Activated CD8-positive, alpha-beta T cell treated with anti-CD3 and anti-CD28 coated beads, Interleukin-2, amount 10 ng/mL, durations not matched to agents 7 days and 5 days (primary cell): ENCODE results near the gene PDE6D. TPM values are rescaled to one million over a fixed set of nuclear protein-coding genes. Genes with fewer than 3 reads are reported as not detected.
"Not testable (repeated sequence)": the region's sequence is repeated elsewhere in the genome, so short reads cannot be mapped to it uniquely, and the experiment has no call there.

Experiments
- ATAC-seq: fragments of 150-1000 bp; cut with Tn5 transposase; one replicate; pipeline ENCODE4 v1.10.0; 2021; ENCODE audit warnings: moderate library complexity
- CTCF ChIA-PET: fragments of 350-600 bp; sonication (Branson Sonifier 250); formaldehyde crosslinking; loops from one replicate; lab custom pipeline; 2021; ENCODE audit warnings: antibody characterized with exemption; lab: Charles Lee
- POLR2A ChIA-PET: fragments of 350-600 bp; sonication (Branson Sonifier 250); formaldehyde crosslinking; loops from one replicate; lab custom pipeline; 2021; ENCODE audit warnings: antibody characterized with exemption; lab: Charles Lee
- DNase-seq: peaks from one replicate; pipeline ENCODE4 v3.0.0-alpha.2; 2020
- H3K27ac Mint-ChIP-seq: one replicate; pipeline ENCODE4 v1.8.0; 2021; ENCODE audit warnings: mild to moderate bottlenecking, mixed read lengths
- H3K27me3 Mint-ChIP-seq: one replicate; pipeline ENCODE4 v1.8.0; 2021; ENCODE audit warnings: low read depth, mixed read lengths
- H3K36me3 Mint-ChIP-seq: one replicate; pipeline ENCODE4 v1.8.0; 2021; ENCODE audit warnings: low read depth, mixed read lengths
- H3K4me1 Mint-ChIP-seq: one replicate; pipeline ENCODE4 v1.8.0; 2021; ENCODE audit warnings: low read depth, mixed read lengths
- H3K4me3 Mint-ChIP-seq: one replicate; pipeline ENCODE4 v1.8.0; 2021; ENCODE audit warnings: mild to moderate bottlenecking, mixed read lengths
- H3K9me3 Mint-ChIP-seq: one replicate; pipeline ENCODE4 v1.8.0; 2022; ENCODE audit warnings: mixed read lengths; ENCODE audit not compliant: insufficient read depth
- total RNA-seq, 2 experiments: library from RNA; stranded (reverse); gene quantifications; one replicate each; pipeline ENCODE4 v1.2.3, GENCODE V29; 2021

The PDE6D gene
- total RNA-seq, 2 experiments from 2014 or later = 31.9 to 35.1 TPM

DNA sequence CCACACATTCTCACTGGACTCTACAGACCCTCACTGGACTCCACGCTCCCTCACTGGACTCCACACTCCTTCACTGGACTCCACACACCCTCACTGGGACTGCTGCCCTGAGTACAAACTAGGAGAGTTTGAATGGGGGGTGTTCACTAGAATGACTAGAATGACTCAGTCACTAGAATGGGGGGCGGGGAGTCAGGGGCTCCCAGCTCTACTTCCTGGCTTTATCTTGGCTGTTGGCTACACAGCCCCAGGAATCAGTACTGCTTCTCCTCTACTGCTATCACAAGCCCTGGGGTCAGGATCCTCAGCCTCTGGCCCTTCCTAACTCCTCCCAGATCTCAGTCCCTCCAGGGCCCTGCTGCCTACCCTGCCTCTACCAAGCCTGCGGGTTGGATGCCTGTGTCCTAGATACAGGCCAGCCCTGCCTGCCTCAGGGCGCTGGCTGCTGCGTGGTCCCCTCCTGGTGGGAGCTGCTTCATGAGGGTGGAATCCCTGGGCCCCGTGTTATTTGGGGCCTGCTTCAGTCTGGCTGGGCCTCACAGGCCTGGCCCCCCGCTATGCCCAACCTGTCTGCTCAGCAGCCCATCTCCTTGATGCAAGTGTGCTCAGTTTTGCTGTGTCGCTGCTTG, 65.0 kb downstream of the PDE6D start:
- no peaks in the 10 kb centered on the region for H3K9me3 Mint-ChIP-seq
- H3K27me3 Mint-ChIP-seq = peaks cover 1% of the 10 kb centered on the region
- peak overlapping the region; percentile 54 for H3K27ac Mint-ChIP-seq
- peaks cover 35% of the 10 kb centered on the region for H3K4me1 Mint-ChIP-seq
- no peak overlapping the region for H3K4me3 Mint-ChIP-seq
- DNase-seq (no peak), ATAC-seq (no peak)
- H3K36me3 Mint-ChIP-seq = peaks cover 30% of the 10 kb centered on the region
- ChIA-PET CTCF (interaction anchor here (0.7 to 9.6 kb wide), 14 partner anchors 9 to 199 kb away, joined by 3 to 648 read pairs (median 7); no protein-coding TSS in a partner anchor), POLR2A (interaction anchor here (1.3 to 6.6 kb wide), 6 partner anchors 8 to 103 kb away, joined by 3 to 75 read pairs (median 4); partner anchors contain the start of gene PTMA)

DNA sequence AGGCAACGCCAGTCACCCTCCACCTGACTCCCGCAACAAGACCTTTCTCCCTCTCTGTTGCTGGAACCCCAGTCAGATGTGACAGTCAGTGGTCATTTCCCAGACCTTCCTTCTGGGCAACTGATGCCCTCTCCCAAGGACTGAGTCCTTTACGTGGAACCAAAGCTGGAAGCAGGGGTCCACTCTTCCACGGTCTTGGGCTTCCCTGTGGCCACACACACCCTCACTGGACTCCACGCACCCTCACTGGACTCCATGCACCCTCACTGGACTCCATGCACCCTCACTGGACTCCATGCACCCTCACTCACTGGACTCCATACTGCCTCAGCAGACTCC, 65.6 kb downstream of the PDE6D start:
- Mint-ChIP-seq H3K9me3 (no peaks in the 10 kb centered on the region), H3K4me1 (peaks cover 35% of the 10 kb centered on the region), H3K27me3 (peaks cover 1% of the 10 kb centered on the region), H3K36me3 (peaks cover 35% of the 10 kb centered on the region), H3K27ac (no peak overlapping the region), H3K4me3 (no peak overlapping the region)
- DNase-seq (no peak), ATAC-seq (no peak)
- POLR2A ChIA-PET = interaction anchor here (0.6 to 6.6 kb wide), 5 partner anchors 9 to 103 kb away, joined by 3 to 75 read pairs (median 8); no protein-coding TSS in a partner anchor
- CTCF ChIA-PET = interaction anchor here (0.7 to 9.6 kb wide), 20 partner anchors 10 to 1207 kb away, joined by 3 to 648 read pairs (median 8); partner anchors contain the start of genes COPS7B and PDE6D

DNA sequence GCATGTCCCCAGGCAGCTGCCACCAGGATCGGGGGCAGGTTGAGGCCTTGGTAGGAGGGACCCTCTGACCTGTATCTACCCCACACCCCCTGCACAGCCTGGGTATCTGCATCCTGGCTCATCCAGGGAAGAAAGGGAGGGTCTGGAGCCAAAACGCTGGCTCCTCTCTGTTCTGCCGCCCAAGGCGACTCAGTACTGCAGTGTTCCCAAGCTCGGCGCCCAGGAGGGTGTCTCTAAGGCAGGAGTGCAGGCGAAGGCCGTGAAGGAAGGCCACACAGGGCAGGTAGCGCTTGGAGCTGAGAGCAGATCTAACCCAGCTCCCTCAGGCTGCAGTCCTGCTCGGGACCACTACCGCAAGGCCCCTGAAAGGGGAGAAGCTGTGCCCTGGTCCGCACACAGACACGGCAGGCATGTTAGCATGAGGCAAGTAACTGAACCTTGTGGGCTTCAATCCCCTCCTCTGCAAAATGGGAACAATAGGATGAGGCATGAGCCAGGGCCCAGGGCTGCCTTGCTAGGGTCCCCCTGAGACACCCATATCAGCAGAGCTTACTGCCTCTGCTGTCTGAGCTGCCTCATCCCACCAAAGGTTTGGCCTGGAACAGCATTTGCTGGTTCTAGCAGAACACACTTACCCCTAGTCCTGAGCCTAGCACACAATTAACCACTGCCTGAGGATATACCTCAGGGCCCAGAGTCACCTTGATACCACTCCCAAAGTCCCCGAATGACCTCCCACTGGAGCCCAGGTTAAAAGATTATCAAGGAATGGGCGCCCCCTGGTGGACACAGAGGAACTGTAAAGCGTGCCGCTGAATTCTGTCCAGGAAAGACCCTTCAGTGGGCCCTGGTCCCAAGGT, 66.2 kb downstream of the PDE6D start:
- DNase-seq = peak; percentile 85
- ATAC-seq = peak; percentile 19
- Mint-ChIP-seq H3K4me1 (peaks cover 35% of the 10 kb centered on the region), H3K4me3 (no peak overlapping the region), H3K9me3 (no peaks in the 10 kb centered on the region), H3K27me3 (peaks cover 1% of the 10 kb centered on the region), H3K27ac (peak overlapping the region; percentile 62), H3K36me3 (peaks cover 37% of the 10 kb centered on the region)
- CTCF ChIA-PET = interaction anchor here (0.6 to 9.6 kb wide), 40 partner anchors 10 to 1206 kb away, joined by 3 to 648 read pairs (median 6); partner anchors contain the start of genes COPS7B and PDE6D
- POLR2A ChIA-PET = interaction anchor here (0.6 to 6.6 kb wide), 8 partner anchors 8 to 102 kb away, joined by 3 to 75 read pairs (median 7); no protein-coding TSS in a partner anchor

DNA sequence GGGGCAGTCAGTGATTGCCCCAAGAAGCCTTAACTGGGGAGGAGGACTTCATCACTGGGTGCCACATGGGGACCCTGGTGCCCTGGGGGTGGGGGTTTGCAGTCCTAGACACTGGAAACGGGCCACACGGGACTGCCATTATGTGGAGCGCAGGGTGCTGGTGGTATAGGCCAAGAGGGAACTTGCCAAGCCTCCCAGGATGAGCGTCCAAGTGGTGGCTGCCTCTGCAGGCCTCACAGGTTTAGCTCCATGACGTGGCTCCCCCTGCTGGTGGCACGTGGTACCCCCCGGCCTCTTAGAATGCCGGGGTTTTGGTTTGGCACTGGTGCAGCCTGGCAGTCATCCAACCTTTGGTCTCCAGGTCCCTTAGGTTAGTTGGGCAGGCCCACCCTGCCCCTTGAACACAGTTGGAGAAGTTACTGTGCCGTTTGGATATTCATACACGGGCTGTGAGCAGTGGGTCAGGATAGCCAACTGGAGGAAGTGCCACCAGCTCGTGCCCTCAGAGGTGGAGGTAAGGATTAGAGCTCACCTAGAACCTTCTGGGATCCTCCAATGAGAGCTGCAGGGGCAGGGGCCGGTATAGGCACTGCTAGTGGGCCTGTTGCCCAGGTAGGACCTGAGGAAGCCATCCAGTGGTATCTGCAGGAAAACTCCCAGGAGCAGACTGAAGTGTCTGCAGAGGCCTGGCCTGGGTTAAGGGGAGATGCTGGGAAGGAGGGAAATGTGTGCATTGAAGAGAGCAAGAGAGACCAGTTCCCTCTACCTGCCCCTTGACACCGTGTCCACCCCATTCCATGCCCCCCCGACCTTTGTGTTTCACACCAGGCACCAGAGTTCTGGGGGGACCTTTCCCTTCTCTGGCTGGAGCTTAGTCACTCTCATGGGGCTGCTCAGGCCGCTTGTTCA, 67.1 kb downstream of the PDE6D start:
- peak; percentile 92 for DNase-seq
- Mint-ChIP-seq H3K27ac (peak overlapping the region; percentile 94), H3K27me3 (no peaks in the 10 kb centered on the region), H3K4me3 (peak overlapping the region; percentile 63), H3K9me3 (no peaks in the 10 kb centered on the region), H3K36me3 (peaks cover 44% of the 10 kb centered on the region), H3K4me1 (peaks cover 35% of the 10 kb centered on the region)
- POLR2A ChIA-PET = interaction anchor here (0.6 to 6.6 kb wide), 9 partner anchors 7 to 101 kb away, joined by 3 to 75 read pairs (median 6); no protein-coding TSS in a partner anchor
- peak; percentile 18 for ATAC-seq
- CTCF ChIA-PET = interaction anchor here (0.6 to 9.6 kb wide), 42 partner anchors 8 to 250 kb away, joined by 3 to 648 read pairs (median 5); partner anchors contain the start of genes COPS7B and NCL

GRCh38 chr2:231713406-231713729, 67.7 kb downstream of the PDE6D start:
- POLR2A ChIA-PET = interaction anchor here (0.6 to 6.6 kb wide), 7 partner anchors 34 to 101 kb away, joined by 3 to 75 read pairs (median 9); no protein-coding TSS in a partner anchor
- Mint-ChIP-seq H3K4me3 (peak overlapping the region; percentile 63), H3K27ac (peak overlapping the region; percentile 94), H3K4me1 (peaks cover 35% of the 10 kb centered on the region), H3K36me3 (peaks cover 45% of the 10 kb centered on the region)
- H3K27me3 Mint-ChIP-seq, DNase-seq, H3K9me3 Mint-ChIP-seq, ATAC-seq: not testable (repeated sequence)
- CTCF ChIA-PET = interaction anchor here (0.6 to 9.6 kb wide), 28 partner anchors 9 to 250 kb away, joined by 3 to 648 read pairs (median 9); partner anchors contain the start of genes COPS7B and NCL

- peak overlapping the region; percentile 83 for H3K4me3 Mint-ChIP-seq
- not testable (repeated sequence) for ATAC-seq, H3K27me3 Mint-ChIP-seq, H3K9me3 Mint-ChIP-seq
- POLR2A ChIA-PET = interaction anchor here (0.9 to 6.6 kb wide), 8 partner anchors 10 to 248 kb away, joined by 3 to 75 read pairs (median 3); partner anchors contain the start of gene NCL
- H3K27ac Mint-ChIP-seq = peak overlapping the region; percentile 92
- peaks cover 47% of the 10 kb centered on the region for H3K36me3 Mint-ChIP-seq
- peaks cover 35% of the 10 kb centered on the region for H3K4me1 Mint-ChIP-seq
- CTCF ChIA-PET = interaction anchor here (1.8 to 9.6 kb wide), 6 partner anchors 28 to 102 kb away, joined by 5 to 648 read pairs (median 14); no protein-coding TSS in a partner anchor
- DNase-seq = peak; percentile 48
These were observed 68.5 kb downstream of the PDE6D start for GRCh38 chr2:231712451-231713021.

DNA sequence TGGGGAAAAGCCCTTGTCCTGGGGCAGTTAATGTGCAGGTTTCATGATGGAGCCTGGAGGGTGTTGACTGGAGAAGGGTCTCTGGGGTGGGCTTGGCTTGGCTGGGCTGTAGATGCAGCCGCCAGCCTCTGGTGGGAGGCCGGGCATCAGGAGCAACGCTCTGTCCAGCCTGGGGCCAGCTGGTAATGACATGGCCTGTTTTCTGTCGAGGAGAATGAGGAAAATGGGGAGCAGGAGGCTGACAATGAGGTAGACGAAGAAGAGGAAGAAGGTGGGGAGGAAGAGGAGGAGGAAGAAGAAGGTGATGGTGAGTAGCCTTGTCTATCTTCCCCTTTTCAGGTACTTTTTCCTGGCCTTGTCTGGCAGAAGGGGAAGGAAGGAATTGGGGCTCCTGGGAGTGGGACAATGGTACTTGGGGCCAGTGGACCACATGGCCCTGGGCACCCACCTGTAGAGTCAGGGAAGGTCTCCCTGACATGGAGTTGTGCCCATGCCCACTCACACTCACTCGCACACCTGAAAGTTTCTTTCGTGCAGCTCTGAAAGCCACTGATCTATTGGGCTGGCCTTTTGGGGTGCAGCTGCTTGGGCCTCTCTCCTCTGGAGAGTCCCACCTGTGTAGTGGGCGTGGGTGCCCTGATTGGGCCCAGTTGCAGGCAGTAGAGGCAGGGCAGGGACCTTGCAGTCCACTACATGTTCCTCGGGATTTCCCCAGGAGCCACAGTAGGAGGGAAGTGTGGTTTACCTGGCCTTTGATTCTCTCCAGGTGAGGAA, 69.2 kb downstream of the PDE6D start:
- POLR2A ChIA-PET = interaction anchor here (0.9 to 6.6 kb wide), 8 partner anchors 10 to 248 kb away, joined by 3 to 75 read pairs (median 3); partner anchors contain the start of gene NCL
- CTCF ChIA-PET = interaction anchor here (1.0 to 9.6 kb wide), 4 partner anchors 13 to 102 kb away, joined by 5 to 648 read pairs (median 138); no protein-coding TSS in a partner anchor

DNA sequence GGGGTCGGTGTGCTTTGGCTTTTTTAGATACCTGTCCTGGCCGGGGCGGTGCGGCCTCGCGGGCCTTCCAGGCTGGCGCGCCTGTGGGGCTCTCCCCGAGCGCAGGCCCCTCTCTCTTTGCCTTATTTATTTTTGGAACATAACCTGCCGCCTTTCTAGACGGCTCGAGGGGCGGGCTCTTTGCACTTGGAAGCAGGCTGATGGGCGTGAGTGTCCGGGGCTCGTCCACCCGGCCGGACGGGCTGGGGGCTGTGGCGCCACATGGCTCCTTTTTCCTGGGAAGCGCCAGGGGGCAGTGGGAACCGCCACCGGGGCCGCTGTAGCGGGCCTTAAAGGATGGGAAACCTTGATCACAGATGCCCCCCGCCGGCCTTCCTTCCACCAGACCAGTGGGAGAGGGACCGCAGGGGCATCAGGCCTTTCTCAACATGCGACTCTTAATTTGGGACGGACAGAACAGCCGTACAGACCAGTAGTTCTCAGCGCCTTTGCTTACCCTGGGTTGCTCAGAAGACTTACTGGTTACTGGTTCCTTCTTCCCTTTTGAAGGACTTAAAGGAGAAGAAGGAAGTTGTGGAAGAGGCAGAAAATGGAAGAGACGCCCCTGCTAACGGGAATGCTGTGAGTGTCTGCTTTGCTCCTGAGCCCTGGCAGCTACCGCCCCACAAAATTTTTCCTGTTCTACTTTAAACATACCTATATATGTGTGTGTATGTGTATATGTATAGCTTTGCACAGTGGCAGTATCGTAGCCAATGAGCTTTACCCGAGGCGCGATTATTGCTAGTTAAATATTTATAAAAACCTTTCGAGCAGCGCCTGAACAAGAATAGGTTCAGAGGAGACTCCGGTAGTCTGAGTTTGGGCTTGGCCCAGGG, 70.0 kb downstream of the PDE6D start:
- POLR2A ChIA-PET = interaction anchor here (1.1 to 6.6 kb wide), 3 partner anchors 9 to 98 kb away, joined by 3 to 75 read pairs (median 3); no protein-coding TSS in a partner anchor
- no peak for ATAC-seq
- Mint-ChIP-seq H3K9me3 (no peaks in the 10 kb centered on the region), H3K4me1 (peaks cover 37% of the 10 kb centered on the region), H3K4me3 (peak overlapping the region; percentile 83), H3K27me3 (no peaks in the 10 kb centered on the region), H3K36me3 (peaks cover 54% of the 10 kb centered on the region), H3K27ac (peak overlapping the region; percentile 92)
- peak; percentile 39 for DNase-seq
- CTCF ChIA-PET = interaction anchor here (1.0 to 9.6 kb wide), 3 partner anchors 14 to 101 kb away, joined by 5 to 648 read pairs (median 267); no protein-coding TSS in a partner anchor

More for the DNA sequence above, 69.2 kb downstream of the PDE6D start:
- peaks cover 50% of the 10 kb centered on the region for H3K36me3 Mint-ChIP-seq
- ATAC-seq = no peak
- no peaks in the 10 kb centered on the region for H3K9me3 Mint-ChIP-seq
- H3K4me1 Mint-ChIP-seq = peaks cover 35% of the 10 kb centered on the region
- H3K27me3 Mint-ChIP-seq = no peaks in the 10 kb centered on the region
- no peak for DNase-seq
- peak overlapping the region; percentile 83 for H3K4me3 Mint-ChIP-seq
- H3K27ac Mint-ChIP-seq = peak overlapping the region; percentile 92
